GM11168 (cell line): ENCODE measurements around the gene ZBTB24.

ENCODE experiments used
- in situ Hi-C: fragments of 300-500 bp; cut with MboI; formaldehyde crosslinking; loops from one replicate; pipeline ENCODE4 v1.12.0; 2022; ENCODE audit warnings: low sequenced_read_pairs; ENCODE audit not compliant: unreplicated experiment

Gene ZBTB24

DNA sequence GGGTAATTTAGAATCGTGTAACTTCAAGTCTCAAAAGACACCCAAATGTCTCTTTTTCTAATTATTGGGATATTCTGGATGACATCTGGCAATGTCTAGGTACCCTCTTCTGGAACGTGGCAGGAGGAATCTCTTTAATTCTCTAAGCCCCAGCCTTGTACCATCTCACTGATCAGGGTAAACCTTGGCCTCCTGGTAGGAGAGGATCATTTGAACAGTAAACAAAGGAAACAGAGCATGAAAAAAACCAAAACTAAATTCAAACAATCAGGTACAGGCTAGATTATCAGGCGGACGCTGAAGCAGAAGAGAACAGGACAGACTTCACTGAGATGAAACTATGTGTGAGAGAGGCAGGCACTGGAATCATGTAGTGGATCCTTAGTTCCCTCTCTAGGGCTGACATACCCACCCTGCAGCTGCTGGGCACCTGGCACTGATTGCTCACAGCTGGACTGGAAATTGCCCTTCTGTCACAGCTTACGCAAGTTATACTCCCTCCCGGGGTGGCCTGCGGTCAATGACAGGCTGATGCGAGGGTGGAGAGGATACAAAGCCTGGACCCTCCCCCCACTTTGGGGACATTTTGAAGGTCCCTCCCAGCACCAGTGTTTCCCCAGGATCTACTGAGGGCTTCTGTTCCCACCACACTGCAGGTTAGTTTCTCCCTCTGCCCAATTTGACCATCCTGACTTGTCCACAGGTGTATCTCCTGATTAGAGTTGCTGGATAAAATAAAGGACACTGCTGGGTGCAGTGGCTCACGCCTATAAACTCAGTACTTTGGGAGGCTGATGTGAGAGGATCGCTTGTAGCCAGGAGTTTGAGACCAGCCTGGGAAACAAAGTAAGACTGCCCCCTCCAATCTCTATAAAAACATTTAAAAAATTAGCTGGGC lies 20.6 kb upstream of the ZBTB24 start:
- in situ Hi-C loops = no loop called here

DNA sequence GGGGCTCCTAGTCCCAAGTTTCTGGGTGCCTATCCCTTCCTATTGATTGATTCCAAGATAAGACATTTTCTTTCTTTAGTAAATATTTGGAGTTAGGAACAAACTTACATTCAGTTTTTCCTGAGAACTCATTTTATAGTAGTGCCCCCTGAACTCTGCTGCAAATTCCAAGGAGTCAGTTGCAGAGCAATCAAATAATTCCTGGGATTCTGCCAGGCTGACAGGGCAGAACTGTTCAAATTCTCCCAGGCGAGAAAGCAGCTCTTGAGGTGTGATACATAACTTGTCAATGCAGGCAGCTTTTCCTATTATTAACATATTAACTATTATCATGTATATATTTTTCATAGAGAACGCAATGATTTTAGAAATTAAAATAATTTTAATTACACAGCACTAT lies 15.9 kb upstream of the ZBTB24 start:
- in situ Hi-C loops = no loop called here

DNA sequence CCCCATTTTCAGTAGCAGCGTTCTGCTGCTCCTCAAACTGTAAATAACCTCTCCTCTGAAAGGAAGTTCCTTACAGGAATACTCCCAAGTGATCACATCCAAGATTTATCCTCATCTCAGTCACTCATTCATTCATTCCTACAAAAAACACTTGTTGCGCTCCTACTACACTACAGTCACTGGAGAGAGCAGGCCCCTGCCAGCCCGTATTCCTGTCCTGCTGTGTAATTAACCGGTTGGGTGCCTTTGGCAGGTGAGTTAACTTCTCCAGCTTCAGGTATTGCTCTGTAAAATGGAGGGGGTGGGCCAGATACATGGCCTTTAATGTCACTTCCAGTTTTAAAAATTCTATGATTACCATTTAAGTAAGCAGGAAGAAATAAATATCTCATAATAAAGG lies 15.0 kb upstream of the ZBTB24 start:
- in situ Hi-C loops = no loop called here

DNA sequence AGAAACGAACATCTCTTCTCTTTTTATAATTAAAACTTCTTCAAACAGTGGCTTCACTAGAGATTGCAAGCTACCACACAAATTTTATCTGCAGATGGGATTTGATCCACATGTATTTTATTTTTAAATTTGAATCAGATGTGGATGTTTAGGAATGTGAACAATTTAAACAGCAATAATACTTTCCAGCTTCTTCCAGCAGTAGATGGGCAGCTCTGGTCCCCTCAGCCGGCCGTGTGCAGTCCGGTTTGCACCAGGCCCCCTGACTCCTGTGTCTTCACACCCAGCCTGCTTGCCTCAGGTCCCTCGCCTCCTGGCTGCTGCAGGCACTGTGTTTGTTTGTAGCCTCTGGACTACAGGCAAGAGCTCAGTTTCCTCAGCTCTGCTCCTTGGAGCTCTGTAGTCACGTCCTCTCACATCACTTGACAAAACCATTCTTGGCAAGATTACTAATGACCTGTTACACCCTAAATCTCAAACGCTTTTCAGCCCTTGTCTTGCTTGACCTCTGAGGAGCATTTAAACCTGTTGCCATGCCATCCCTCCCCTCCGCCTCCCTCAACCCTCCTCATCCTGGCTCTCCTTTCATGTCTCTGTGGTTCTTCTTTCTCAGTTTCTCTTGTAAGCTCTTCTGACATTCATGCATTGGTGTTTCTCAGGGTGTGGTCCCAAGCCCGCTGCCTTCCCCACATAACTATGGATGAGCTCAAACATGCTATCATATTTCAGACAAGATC lies 13.2 kb upstream of the ZBTB24 start:
- in situ Hi-C loops = no loop called here

DNA sequence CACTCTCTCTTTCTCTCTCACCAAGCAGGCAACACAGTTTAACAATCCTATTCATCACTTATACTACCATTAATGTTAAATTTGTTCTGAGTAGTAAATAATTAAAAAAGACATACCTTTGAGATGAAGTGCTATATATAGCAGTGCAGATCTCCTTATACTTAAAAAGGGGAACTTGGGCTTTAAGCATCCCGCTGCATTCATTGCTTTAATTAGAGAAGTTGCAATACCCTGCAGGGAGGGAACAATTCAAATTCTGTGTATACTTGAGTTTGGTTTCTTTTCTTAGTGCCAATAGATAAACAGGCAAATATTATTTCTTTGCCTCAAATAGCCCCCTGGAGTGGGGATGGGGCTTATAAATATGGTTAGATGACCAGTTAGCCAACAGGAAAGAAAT lies 10.8 kb upstream of the ZBTB24 start:
- in situ Hi-C loops = no loop called here

DNA sequence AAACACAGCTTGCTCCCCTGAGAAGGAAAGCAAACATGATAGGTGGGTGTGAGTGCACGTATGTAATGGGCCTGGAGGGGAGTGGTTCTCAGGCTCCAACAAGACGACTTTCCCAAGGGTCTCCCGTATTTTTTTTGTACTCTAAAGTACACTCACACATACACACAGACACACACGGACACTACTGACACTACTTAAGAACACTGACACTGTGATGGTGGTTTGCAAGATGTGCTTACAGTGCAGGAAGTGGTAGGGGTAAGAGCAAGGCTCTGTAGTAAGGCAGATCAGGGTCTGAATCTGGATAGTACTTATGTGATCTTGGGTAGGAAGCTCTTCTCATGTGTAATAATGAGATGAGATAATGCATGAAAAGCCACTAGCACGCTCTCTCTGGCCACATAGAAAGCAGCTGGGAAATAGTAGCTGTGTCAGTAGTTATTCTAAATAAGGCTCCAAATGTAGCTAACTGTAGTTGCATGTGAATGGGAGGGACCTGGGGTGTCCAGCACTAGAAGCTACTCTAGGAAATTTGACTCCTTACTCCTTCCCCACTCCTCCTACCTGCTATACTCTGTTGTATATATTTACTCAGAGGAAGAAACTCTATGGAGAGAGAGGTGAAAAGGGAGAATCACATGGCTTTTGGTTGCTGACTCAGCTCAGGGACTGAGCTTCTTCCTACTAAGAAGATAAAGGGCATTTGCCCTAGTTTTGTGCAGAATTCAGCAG lies 8.4 kb upstream of the ZBTB24 start:
- in situ Hi-C loops = no loop called here

DNA sequence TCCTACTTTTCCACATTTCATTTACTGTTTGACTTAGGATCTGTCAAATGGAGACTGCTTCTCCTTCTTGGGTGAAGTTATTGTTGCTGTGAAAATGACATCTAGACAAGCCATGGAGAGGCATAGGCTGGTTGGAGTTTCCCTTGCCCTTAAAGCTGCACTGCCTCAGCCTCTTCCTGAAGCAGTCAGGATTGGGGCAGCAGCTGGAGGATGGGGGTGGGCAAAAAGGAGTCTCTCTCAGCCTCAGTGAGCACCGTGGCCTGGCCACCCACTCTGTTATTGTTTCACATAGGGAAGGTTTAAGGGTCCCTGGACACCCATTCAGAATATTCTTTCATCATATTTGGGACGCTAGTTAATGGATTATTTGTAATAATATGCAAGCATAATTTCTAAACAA lies 7.7 kb upstream of the ZBTB24 start:
- in situ Hi-C loops = no loop called here

DNA sequence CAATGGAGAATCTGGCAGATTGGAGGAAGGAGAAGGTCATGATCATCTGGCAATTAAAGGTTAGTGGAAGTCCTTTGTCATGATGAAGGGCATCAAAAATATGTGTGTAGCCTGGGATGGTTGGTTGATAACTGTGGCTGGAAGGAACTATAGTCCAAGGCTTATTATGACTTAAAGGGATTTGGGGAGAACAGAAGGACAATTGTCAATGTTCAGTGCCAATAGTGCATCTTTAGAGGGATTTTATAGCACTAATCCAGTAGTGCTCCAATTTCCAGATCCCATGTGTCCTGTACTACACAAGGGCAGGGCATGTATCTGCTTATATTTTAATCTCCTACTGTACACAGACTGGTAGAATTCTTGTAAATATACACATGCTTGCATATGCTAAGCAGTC lies 5.0 kb upstream of the ZBTB24 start:
- in situ Hi-C loops = no loop called here

DNA sequence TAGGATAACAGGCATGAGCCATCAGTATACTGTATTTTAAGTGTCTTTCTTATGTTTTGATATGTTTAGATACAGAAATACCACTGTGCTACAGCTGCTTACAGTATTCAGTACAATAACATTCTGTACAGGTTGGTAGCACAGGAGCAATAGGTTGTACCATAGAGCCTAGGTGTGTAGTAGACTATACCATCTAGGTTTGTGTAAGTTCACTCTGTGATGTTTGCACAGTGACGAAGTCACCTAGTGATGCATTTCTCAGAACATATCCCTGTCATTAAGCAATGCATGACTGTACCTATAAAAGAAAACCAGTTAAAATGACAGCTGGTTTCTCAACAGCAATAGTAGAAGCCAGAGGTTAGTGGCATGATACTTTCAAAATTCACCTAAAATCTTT lies 3.0 kb upstream of the ZBTB24 start:
- in situ Hi-C loops = no loop called here

DNA sequence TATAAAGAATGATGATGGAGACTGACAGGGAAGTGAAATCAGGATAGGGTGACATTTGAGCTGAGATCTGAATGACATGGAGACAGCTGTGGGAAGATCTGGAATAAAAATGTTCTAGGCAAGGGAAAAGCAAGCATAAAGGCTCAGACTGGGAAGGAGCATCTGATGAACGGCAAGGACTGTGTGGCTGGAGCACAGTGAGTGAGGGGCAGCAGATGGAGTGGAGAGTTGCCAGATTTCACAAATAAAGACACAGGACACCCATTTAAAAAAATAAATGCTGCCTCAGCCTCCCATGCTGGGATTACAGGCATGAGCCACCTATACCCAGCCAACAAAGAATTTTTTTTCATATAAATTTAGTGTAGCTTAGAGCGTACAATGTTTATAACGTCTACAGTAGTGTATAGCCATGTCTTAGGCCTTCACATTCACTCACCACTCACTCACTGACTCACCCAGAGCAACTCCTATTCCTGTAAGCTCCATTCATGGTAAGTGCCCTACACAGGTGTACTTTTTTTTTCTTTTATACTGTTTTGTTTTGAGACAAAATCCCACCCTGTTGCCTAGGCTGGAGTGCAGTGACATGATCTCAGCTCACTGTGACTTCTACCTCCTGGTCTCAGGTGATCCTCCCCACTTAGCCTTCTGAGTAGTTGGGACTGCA lies 2.4 kb upstream of the ZBTB24 start:
- in situ Hi-C loops = no loop called here

DNA sequence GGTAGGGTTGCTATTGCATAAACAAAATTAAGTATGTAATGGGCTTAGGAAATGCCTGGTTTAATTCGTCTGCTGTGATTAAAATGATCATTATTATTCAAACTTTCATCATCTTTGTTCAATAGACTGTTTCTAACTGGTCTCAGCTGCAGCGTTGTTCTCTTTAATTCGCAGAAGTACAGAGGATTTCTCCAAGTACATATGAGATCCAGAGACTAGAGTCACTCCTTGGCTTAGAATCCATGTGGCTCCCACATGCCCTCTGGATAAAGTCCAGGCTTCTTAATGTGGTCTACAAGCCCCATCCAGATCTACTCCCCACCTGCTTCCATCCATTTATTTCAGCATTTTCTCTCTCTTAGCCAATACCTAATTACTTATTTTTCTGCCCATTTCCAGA lies 1.1 kb upstream of the ZBTB24 start:
- in situ Hi-C loops = no loop called here

DNA sequence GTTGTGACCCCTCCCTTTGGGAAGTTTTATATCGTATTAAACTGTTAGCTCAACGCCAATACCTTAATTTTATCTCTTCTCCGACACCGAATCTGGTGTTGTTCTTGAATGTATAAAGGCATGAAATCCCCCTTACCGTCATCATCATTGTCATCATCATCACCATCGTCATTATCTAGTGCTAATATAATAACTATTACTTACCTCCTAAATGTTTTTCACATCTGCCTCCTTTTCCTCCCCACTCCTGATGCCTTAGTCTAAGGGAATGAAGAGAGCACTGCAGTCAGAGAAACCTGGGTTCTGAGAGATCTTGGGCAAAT lies 677 bp upstream of the ZBTB24 start:
- in situ Hi-C loops = no loop called here

DNA sequence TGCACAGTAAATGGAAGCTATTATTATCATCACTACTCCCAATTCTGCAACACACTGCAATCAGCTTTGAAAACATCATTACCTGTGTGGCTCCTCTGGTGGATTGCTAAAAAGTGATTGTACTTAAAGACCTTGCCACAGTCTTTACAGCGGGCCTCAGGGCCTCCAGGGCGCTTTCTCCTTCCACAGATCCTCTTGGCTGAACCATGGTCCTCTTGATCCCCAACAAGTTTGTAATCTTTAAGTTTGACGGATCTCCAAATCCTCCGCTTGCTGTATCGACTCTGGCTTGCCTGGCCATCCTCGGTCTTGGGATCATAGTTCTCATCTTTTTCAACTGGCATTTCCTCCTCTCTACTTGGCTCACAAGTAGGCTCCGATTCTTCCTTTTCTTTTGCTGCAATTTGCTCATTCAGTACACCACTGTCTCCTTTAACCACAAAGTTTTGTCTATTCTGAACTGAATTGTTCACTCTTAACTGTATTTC lies 2.0 kb downstream of the ZBTB24 start:
- in situ Hi-C loops = no loop called here

DNA sequence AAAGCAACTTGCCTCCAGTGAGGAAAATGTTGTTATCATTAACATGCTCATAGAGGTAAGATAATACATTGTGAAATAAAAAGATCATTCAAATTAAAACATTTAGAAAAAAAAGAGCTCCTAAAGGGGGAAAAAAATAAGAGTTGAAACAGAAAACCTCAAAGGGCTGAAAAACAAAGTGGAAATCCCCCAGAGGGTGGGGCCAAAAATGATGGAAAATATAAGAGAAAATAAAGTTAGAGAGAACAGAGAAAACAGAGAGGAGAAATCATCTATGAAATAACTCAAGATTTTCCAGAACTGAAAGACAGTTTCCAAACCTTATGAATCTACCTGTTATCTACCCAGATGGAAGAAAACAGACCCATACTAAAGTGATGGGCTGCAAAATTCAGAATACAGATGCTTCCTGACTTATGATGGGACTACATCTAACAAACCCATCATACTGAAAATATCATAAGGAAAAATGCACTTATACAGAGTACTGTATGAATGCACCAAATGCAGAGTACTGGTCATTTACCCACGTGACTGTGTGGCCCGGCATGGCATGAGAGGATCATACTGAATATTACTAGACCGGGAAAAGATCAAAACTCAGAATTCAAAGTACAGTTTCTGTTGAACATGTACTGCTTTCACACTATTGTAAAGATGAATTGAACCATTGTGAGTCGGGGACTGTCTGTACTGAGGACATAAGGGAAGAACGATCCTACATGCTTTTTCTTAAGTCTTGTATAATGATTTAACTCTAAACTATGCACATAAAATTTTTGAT lies 4.0 kb downstream of the ZBTB24 start:
- in situ Hi-C loops = no loop called here

DNA sequence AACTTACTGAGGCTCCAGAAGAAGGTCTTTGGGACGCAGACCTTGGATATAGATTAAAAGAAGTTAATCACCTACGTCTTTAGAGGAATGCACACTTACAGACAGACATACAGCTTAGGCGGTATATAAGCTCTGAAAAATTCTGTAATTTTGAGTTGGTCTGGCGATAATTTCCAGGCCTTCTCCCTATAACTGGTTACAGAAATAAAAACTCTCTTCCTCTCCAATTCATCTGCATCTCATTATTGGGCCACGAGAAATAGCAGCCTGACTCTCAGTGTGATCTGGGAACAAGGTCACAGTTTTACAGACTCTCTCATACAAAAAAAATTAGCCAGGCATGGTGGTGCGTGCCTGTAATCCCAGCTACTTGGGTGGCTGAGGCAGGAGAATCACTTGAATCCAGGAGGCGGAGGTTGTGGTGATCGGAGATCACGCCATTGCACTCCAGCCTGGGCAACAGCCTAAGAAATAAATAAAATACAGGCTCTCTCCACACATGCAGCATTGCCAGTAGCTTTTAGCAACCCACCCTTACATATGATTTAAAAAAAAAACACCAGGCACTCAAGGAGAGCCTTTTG lies 4.7 kb downstream of the ZBTB24 start:
- in situ Hi-C loops = no loop called here

DNA sequence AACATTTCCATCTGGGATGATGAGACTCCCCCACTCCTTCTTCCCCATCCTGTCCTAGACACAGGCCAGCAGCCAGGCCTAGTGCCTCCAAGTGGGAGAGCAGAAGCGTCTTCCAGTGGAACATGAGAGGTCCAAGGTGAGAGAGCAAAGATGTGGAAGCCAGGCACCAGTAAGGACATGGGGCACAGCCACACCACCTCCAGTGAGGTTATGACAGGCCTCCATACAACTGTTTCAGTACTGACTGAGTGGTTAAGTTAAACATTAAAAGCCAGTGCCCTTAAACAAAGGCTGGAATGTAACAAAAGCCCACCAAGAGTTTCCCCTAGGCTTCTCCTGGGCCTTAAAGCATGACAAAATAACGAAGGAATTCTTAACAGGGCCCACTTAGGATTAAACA lies 5.3 kb downstream of the ZBTB24 start:
- in situ Hi-C loops = no loop called here

DNA sequence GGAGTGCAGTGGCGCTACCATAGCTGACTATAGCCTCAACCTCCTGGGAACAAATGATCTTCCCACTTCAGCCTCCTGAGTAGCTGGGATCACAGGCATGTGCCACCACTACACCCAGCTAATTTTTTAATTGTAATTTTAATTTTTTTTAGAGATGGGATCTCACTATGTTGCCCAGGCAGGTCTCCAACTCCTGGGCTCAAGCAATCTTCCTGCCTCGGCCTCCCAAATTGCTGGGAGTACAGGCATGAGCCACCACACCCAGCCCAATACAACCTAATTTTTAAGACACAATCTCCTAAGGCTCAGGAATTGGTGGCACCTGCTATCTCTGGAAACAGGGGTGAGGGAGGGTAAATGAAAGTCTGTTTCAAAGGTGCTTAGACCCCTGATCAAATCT lies 5.8 kb downstream of the ZBTB24 start:
- in situ Hi-C loops = no loop called here

DNA sequence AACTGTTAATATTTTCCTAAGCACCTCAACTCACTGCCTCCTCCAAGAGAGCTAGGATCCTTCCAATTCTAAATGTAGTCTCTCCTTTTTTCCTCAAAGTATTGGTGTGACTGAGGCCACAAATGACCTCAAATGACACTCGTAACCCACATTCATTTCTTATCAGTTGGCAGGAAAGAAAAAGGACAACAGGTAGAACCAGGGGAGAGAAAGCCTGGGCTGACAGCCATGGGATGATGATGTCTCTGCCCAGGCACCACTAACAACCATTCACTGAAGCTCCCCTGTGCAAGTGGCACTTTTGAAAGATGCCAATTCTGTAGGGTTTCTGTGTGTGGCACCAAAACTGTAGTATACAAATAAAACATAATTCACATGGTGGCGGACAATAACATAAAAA lies 7.4 kb downstream of the ZBTB24 start:
- in situ Hi-C loops = no loop called here

DNA sequence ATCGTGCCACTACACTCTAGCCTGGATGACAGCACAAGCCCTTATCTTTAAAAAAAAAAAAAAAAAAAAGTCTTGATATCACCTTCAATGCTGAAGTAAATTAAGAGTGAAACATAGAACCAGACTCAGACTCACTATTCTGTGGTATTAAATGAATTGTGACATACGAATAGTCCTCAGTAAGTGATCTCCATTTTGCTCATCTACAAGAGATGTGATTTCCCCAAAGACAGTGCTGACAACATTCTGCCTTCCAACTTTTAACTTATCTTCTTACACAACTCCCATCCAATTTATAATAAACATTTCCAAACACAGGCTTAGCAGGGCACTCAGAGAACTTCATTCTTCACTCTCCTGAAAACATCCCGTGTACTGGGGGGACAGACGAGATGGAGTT lies 8.0 kb downstream of the ZBTB24 start:
- in situ Hi-C loops = no loop called here
